ENCODE measurements around the gene ACTA1.

- no peak for TF ChIP-seq POLR2A (IDR thresholded peaks at IDR 0.05)
- TF ChIP-seq CTCF (IDR thresholded peaks at IDR 0.05): no peak
Observed at GRCh38 chr1:229430761-229431283, 3.1 kb downstream of the ACTA1 start.
